Umbilical cord (tissue), 2 donors: Measurements from ENCODE around the gene CD164L2. TPM values are rescaled to one million over a fixed set of nuclear protein-coding genes. Genes with fewer than 3 reads are reported as not detected.
"Not testable (repeated sequence)": the region's sequence is repeated elsewhere in the genome, so short reads cannot be mapped to it uniquely, and the experiment has no call there.

Source experiments
- DNase-seq: peaks from one replicate; pipeline ENCODE4 v3.0.0-alpha.2; 2015; ENCODE audit warnings: low spot score
- total RNA-seq: library from RNA; depleted of rRNA; stranded (reverse); fragments of >200 nt; gene quantifications from one replicate; pipeline ENCODE4 v1.2.3, GENCODE V29; 2014; ENCODE audit warnings: low replicate concordance; ENCODE audit not compliant: insufficient read depth

The CD164L2 gene
- total RNA-seq, 1 donor from 2014 or later, result not detected

DNA sequence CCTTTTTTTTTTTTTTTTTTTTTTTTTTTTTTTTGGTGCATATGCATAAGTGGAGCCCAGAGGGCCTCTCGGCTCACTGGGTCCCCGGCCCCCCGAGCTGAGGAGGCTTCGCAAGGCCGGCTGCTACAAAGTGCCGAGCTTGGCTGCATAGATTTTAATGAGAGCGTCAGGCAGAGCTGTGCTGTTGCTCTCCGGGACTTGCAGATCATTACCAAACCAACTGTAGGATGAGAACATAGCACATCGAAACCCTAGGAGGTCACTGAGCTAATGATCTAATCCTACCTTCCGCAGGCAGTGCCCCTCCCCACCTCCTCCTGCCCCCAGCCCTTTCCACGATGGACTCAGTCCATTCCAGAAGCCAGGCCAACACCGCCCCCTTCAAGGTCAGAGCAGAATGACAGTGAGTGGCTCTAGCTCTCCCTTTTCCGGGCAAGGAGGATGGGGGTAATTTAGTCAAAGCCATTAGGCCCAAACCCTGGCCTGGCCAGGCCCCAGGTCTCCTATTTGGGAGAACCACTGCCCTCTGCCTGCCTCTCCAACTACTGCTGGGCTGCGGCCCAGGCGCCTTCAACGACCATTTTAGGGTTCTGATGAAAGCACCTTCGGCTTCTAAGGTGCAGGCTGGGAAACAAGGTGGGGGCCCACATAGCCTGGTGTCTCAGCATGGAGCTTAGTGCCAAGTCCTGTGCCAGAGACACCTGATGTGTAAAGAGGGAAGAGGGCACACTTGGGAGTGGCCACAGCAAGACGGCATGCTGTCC is 22.6 kb upstream of the CD164L2 start:
- not testable (repeated sequence) for DNase-seq

DNA sequence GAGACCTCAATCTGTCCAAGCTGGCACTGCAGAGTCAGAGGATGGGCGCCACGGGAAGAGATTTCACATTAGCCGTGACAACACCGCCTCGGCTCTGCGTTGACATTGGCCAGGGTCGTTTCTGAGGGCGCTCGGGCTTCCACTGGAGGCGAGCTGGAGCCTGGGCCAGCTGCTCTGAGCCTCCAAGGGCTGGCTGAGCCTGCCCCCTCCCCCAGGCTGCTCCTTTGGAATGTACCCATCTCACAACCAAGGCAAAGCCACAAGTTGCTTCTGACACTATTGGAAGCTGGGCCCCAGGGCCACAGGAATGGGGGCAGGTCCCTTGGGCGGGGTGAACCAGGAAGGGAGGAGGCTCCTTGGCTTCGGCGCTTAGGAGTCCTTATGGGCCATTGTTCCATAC is 21.9 kb upstream of the CD164L2 start:
- no peak for DNase-seq

DNA sequence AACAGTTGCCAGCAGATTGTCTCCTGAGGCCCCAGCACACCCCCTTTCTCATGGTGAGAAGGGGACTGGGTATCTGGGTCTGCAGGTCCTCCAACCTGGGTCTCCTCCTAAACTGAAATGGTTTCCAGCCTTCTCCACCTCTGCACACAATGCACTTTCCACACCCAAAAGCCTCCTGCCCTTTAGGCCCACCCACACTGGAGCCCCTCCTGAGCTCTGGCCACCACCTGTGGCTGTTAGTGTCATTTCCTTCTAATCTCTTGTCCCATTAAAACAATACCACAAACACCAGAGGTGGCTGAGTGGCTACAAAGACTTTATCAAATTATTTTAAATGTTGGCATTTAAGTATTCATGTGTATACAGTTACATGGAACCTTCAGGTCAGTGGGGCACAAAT is 20.8 kb upstream of the CD164L2 start:
- DNase-seq, result no peak

GRCh38 chr1:27403065-27403726 is 20.1 kb upstream of the CD164L2 start:
- DNase-seq, result peak; percentile 96

DNA sequence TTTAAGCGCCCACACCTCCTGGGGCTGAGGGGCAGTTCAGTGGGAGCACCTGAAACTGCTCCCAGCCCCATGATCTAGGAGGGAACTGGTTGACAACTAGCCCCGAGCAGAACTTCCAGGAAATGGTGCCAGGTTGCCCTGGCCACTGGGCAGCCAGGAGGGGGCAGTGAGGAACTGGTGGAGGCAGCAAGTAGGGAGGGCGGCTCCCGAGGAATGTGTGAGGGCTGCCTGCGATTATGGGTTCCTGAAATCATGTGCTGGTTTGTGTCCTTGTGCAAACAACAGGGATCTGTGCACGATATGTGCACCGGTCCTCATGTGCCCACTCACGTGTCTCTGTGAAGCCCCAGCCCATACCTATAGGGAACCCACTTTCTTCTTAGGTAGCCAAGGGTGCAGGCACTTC is 19.2 kb upstream of the CD164L2 start:
- DNase-seq, result peak; percentile 72

DNA sequence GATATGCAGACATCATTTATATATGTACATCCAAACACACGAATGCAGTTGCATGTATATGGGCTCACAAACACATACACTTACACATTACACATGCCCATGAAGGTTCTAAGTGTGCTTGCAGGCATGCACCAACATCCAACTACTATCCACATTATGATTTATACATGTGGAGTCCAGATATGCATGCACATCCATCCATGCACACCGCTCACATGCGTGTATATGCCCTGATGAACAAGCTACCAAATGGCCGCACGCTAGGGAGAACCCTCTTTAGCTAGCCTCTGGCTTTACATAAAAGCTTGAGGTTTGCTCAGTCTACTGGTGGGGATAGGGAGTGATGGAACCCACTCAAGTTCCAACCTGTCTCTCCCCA is 17.8 kb upstream of the CD164L2 start:
- no peak for DNase-seq

GRCh38 chr1:27400082-27400962 is 17.2 kb upstream of the CD164L2 start:
- DNase-seq, result no peak

GRCh38 chr1:27399251-27400025 is 16.3 kb upstream of the CD164L2 start:
- no peak for DNase-seq

GRCh38 chr1:27398405-27399149 is 15.4 kb upstream of the CD164L2 start:
- no peak for DNase-seq

DNA sequence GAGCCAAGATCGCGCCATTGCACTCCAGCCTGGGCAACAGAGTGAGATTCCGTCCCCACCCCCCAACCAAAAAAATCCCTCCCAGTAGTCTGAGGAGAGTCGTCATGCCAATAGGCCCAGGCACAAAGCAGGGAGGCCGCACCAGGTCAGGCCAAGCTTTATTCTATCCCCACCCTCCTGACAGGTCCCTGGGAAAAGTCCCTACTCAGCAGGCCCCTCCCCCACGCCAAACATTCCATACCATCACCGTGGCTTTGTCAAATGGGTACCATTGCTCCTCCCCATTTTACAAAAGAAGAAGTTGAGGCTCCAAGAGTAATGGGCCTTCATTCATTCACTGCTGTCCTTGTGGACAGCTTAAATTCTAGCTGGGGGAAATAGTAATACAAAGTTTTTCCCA is 14.6 kb upstream of the CD164L2 start:
- no peak for DNase-seq

- no peak for DNase-seq
Observed at GRCh38 chr1:27397110-27397509, 14.0 kb upstream of the CD164L2 start.

DNA sequence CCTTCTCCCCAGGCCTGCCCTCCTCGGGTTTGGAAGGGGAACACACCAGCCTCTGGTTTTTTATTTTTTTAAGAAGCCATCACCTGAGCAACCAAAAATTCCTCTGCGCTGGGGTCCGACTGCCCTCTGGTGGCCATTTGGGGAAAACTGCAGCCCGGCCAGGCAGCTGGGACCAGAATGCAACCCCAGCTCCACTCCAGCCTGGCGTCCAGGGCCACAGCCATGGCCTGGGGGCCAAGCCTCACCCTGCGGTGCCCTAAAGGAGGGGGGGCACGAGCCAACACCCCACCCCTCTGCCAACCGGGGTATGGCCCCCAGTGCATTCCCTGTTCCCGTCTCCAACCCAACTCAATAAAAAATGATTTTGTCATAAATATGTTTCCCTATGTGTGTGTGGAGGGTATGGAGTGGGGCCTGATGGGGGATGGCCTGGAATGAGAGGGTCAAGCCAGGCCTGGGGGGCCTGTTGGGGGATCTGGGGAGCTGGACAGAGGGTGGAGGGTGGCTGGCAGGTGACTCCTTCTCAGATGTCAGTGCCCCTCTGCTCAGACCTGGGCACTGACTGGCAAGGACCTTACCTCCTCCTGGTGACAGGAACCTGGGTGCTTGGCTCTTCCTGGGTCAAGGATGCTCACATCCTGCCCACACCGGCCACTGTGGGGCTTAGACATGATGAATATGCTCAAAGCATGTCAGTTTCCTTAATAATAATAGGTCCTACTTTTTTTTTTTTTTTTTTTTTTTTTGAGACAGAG is 12.5 kb upstream of the CD164L2 start:
- DNase-seq, result peak; percentile 73

DNA sequence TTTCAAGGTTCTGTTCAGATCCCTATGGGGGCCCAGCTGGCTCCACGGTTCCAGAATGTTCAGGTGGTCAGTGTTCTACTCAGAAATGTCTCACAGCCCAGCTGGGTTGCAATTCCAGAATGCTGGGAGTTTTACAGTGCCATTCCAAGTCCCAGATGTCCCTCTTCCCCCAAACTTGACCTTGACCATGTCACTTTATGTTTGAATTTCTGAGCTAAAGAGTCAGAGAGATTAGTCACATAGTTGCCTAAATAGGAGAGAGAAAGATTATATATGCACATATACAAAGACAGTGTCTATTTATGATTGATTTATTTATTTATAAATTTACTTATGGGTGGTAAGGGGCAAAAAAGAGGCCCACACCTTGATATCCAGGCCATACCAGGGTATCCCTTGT is 11.8 kb upstream of the CD164L2 start:
- no peak for DNase-seq

- DNase-seq, result no peak
Observed at GRCh38 chr1:27394282-27394658, 11.1 kb upstream of the CD164L2 start.

- no peak for DNase-seq
Observed at GRCh38 chr1:27393641-27394281, 10.6 kb upstream of the CD164L2 start.

- DNase-seq, result no peak
Observed at GRCh38 chr1:27392778-27393635, 9.9 kb upstream of the CD164L2 start.

DNA sequence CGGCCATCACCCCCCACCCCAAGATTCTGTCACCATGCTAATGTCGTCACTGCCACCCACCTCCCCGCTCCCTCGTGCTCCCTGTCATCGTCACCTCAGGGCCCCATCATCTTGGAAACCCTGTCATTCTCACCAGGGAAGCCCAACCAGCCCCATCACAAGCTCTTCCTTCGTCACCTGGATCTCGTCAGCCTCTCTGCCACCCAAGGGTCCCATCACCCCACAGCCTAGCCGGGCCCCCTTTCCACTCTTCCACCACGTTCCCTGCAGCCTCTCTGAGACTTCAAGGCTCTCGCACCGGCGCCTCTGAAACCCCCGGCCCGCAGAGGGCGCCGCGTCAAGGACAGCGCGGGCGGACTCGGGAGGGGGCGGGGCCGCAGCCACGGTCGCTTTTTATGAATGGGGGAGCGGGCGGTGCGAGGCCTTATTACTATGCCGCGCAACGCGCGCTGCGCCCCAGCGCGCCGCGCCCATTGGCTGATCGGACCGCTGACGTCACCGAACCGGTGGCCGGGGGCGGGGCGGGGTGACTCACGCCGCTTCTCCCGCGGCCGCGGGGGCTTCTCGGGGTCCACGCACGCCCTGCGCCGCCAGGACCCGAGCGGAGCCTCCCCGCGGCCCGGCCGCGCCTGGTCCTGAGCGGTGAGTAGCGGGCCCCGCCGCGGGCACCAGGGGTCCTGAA is 9.1 kb upstream of the CD164L2 start, which contains the start of gene GPR3:
GPR3 (plus strand) TSS at position 527 of the 682 bp plus-strand sequence. CDS start 1,177 bp downstream, outside the sequence.
- peak; percentile 91 for DNase-seq
